ENCODE data around the gene DIAPH3. TPM values are rescaled to one million over a fixed set of nuclear protein-coding genes. Genes with fewer than 3 reads are reported as not detected.
"Not testable (repeated sequence)": the region's sequence is repeated elsewhere in the genome, so short reads cannot be mapped to it uniquely, and the experiment has no call there.

The DIAPH3 gene
- 0.22 TPM for total RNA-seq
- long read RNA-seq, result 0 reads

GRCh38 chr13:60163478-60164233 is at the start of gene DIAPH3:
Gene DIAPH3, minus strand, starts transcription at chr13:60163928. Its CDS starts 162 bp downstream, at chr13:60163766.
- DNase-seq (peak; percentile 98), ATAC-seq (peak; percentile 100)
- intact Hi-C loops (cut with micrococcal nuclease), result loop anchor here (10.0 kb wide), 1 partner anchor 281 kb away; no protein-coding TSS in a partner anchor

- intact Hi-C loops (cut with micrococcal nuclease), result no loop called here
- ATAC-seq, result no peak
- no peak for DNase-seq
Measured at GRCh38 chr13:60213236-60213744, 49.6 kb upstream of the DIAPH3 start.

- no peak for DNase-seq
- intact Hi-C loops (cut with micrococcal nuclease), result no loop called here
- ATAC-seq, result no peak
Measured at GRCh38 chr13:60211548-60211947, 47.8 kb upstream of the DIAPH3 start.

GRCh38 chr13:60210510-60211330 is 47.0 kb upstream of the DIAPH3 start:
- no peak for DNase-seq
- no peak for ATAC-seq
- intact Hi-C loops (cut with micrococcal nuclease), result no loop called here

- intact Hi-C loops (cut with micrococcal nuclease); ATAC-seq; DNase-seq: not testable (repeated sequence)
Measured at GRCh38 chr13:60205499-60205898, 41.8 kb upstream of the DIAPH3 start.

GRCh38 chr13:60201286-60201685 is 37.6 kb upstream of the DIAPH3 start:
- DNase-seq, result no peak
- ATAC-seq, result no peak
- intact Hi-C loops (cut with micrococcal nuclease), result no loop called here

GRCh38 chr13:60195893-60196292 is 32.2 kb upstream of the DIAPH3 start:
- DNase-seq; ATAC-seq; intact Hi-C loops (cut with micrococcal nuclease): not testable (repeated sequence)

- ATAC-seq, result no peak
- no peak for DNase-seq
- intact Hi-C loops (cut with micrococcal nuclease), result no loop called here
Measured at GRCh38 chr13:60182907-60183306, 19.2 kb upstream of the DIAPH3 start.

GRCh38 chr13:60178327-60178726 is 14.6 kb upstream of the DIAPH3 start:
- DNase-seq, result no peak
- intact Hi-C loops (cut with micrococcal nuclease), result no loop called here
- ATAC-seq, result no peak

- intact Hi-C loops (cut with micrococcal nuclease), result no loop called here
- DNase-seq (no peak), ATAC-seq (no peak)
Measured at GRCh38 chr13:60175571-60175970, 11.8 kb upstream of the DIAPH3 start.

GRCh38 chr13:60174113-60174512 is 10.4 kb upstream of the DIAPH3 start:
- DNase-seq, result no peak
- intact Hi-C loops (cut with micrococcal nuclease), result no loop called here
- ATAC-seq, result no peak

GRCh38 chr13:60172111-60172510 is 8.4 kb upstream of the DIAPH3 start:
- DNase-seq (no peak), ATAC-seq (no peak)
- intact Hi-C loops (cut with micrococcal nuclease), result no loop called here

- intact Hi-C loops (cut with micrococcal nuclease), result no loop called here
- ATAC-seq, result no peak
- no peak for DNase-seq
Measured at GRCh38 chr13:60170414-60170813, 6.7 kb upstream of the DIAPH3 start.

GRCh38 chr13:60169239-60170031 is 5.7 kb upstream of the DIAPH3 start:
- ATAC-seq (no peak), DNase-seq (no peak)
- intact Hi-C loops (cut with micrococcal nuclease), result loop anchor here (10.0 kb wide), 1 partner anchor 275 kb away; no protein-coding TSS in a partner anchor

- DNase-seq (no peak), ATAC-seq (no peak)
- intact Hi-C loops (cut with micrococcal nuclease), result loop anchor here (10.0 kb wide), 1 partner anchor 278 kb away; no protein-coding TSS in a partner anchor
Measured at GRCh38 chr13:60167121-60167520, 3.4 kb upstream of the DIAPH3 start.

- ATAC-seq (no peak), DNase-seq (no peak)
- intact Hi-C loops (cut with micrococcal nuclease), result loop anchor here (10.0 kb wide), 1 partner anchor 279 kb away; no protein-coding TSS in a partner anchor
Measured at GRCh38 chr13:60165391-60166099, 1.8 kb upstream of the DIAPH3 start.

GRCh38 chr13:60164234-60164889 is 634 bp upstream of the DIAPH3 start:
- intact Hi-C loops (cut with micrococcal nuclease), result loop anchor here (10.0 kb wide), 1 partner anchor 280 kb away; no protein-coding TSS in a partner anchor
- DNase-seq (no peak), ATAC-seq (peak; percentile 58)

GRCh38 chr13:60162096-60162495 is 1.6 kb downstream of the DIAPH3 start:
- DNase-seq (no peak), ATAC-seq (no peak)
- intact Hi-C loops (cut with micrococcal nuclease), result loop anchor here (10.0 kb wide), 1 partner anchor 283 kb away; no protein-coding TSS in a partner anchor

Measured in left ventricle myocardium superior (tissue), 1 donor.